ENCODE results near the gene ACTL7B.
"Not testable (repeated sequence)": the region's sequence is repeated elsewhere in the genome, so short reads cannot be mapped to it uniquely, and the experiment has no call there.

Gene ACTL7B

DNA sequence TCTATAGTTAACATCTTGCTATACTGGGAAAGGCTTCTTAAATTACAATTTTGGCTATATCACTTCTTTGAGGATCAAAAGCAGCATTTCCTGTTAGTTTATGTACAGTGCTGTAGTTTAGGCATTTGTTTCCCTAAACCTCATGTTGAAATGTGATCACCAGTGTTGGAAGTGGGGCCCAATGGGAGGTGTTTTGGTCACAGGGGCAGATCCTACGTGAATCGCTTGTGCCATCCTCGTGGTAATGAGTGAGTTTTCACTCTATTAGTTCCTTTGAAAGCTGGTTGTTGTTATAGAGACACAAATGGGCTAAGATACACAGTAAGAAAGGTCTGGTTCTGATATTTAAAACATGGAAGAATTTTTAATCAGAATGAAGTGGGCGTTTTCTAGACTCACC, 12.0 kb upstream of the ACTL7B start:
- no peak for DNase-seq

DNA sequence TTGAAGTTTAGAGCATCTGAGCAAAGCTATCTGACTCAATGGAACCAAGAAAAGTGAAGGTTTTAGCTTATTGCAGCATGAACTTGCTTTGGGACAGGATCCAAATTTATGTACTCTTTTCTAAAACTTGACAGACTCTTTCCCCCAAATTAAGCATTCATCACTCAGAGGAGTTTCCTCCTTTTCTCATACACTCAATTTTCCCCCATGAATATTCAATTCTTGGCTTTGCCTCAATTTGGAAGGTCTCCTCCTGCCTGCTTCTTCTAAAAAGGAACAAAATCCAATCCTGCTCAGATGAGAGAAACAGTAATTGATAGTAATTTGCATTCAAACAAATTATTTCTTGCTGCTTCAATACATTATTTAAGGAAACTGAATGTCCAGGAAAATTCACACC, 11.3 kb upstream of the ACTL7B start:
- no peak for DNase-seq

DNA sequence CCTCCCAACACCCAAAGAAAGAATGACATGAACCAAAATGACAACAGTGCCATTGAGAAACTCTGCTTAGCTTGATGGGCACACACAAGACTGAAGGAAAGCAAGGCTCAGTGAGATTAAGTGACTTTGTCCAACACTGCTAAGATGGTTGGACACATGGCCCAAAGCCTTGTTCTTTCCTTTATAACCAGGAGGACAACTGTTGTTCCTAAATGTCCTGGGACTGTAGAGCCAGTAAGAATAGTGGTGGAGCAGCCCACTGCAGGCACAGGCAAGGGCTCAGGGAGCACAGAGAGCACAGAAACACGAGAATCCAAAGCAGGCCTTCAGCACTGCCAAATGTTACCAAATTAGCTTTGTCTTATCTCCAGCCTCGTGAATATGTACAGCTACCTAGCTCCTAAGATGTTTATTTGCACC, 10.2 kb upstream of the ACTL7B start:
- no peak for DNase-seq

DNA sequence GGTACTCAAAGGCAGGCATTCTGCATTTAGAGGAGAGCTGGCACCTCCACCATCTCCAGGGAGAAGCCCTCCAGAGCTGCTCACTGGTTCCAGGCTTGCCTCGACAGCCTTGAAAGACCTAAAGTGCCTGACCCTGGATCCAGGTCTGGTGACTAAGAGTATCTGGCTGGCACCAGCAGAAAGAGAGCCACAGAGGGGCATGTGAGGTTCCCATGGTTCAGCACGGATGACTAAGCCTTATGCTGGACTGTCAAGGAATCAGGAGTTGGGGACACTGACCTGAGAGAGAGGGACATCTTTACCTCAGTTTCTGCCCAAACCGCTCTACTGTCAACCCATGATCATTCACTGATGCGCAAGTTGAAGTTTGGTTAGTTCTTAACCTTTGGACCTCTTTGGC, 9.3 kb upstream of the ACTL7B start:
- no peak for DNase-seq

DNA sequence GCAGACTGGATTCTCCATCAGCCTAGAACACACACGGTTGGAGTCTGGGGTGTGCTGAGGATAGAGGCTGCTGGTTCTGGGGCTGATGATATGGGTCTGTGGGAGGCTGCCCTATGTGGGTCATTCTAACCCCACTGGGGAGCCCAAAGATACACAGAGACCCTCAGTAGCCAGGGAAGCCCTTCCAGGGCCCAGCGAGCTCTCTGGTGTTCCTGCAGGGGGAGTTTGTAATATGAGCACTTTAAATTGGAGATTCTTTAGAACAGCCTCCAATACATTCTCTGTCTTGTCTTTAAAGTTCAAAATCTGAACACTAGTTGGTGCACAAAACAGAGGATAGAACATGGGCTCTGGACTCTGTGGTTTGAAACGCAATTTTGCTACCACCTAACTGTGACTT, 8.7 kb upstream of the ACTL7B start:
- no peak for DNase-seq

DNA sequence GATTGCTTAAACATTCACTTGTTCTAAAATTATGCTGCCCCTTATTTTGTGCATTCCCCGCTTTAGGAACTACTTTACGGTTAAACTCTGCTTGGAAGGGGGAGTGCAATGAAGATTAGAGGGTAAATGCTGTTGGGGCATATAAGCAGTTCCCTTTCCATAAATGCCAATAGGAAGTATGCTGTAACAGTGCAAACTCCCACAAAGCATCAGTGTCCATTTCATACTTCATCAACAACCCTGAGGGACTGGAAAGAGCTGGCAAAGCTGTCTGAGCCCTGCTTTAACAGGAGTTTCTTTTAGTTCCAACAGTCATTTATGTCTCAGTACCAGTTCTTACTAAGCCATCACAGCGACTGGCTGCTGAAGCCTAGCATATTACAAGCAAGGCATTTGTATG, 8.1 kb upstream of the ACTL7B start:
- no peak for DNase-seq

DNA sequence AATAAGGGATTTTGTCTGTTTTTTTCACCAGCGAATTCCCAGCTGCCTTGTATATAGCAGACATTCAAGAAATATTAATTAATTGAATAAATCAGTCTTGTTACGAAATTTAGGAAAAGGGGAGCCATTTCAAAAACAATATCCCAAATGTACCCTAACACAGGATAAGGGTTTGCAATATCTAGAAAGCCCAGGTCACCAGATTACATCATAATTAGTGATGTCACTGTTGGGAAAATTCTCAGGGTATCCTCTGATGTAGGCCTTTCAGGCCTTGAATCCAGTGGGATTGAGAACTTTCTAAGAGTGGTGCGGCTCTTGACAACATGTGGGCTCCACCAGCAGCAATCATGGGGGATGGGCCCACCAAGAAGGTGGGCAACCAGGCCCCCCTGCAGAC, 6.2 kb upstream of the ACTL7B start, which contains the start of gene ACTL7A:
TSS of gene ACTL7A (plus strand) at position 270 of the 400 bp plus-strand sequence. CDS start at position 327, 57 bp downstream.
- no peak for DNase-seq

DNA sequence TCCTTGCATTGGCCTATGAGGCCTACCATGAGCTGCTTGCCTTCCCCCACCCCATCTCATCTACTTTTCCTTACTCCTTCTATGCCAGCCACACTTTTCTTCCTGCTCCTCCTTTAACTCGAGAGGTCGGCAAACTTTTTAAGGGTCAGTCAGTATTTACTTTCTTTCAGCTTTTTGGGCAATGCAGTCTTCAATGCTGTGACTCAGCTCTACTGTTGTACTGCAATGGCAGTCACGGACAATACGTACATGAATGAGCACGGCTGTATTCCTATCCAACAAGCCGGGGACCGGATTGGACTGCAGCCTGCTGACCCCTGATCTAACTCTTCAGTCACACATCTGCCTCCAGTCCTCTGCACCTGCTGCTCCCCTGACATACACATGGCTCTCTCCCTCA, 5.7 kb upstream of the ACTL7B start:
- DNase-seq = no peak

DNA sequence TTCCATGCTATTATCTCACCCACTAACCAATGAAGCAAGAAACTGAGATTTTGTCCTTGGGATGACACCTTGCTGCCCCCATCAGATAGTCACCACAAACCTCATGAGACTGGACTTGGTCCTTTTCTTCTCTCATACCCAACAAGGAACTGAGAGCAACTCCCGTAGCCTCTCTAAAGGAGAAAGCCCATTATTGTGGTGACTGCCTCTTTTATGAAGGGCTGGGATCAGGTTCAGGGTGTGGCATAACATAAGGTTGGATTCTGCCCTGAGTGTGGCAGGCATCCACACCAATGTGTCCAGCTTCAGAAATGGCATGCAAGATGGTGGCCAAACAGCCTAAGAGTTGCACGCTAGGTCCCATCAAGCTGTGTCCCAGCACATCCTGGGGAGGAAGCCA, 5.0 kb upstream of the ACTL7B start:
- DNase-seq = no peak

DNA sequence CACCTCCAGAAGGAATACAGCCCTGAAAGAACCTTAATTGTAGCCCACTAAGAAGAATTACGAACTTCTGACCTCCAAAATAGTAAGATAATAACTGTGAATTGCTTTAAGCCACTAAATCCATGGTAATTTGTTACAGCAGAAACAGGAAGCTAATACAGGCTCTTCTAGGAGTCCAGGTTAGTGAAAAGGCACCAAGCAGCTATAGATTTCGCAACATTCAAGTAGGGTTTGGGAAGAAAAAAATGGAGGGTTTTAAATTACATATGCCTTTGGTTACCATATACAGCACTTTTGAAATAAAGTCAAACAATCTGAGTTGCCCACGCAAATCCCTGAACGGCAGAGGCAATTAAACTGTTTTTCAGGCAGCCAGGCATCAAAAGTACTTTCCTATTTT, 4.6 kb upstream of the ACTL7B start:
- no peak for DNase-seq

DNA sequence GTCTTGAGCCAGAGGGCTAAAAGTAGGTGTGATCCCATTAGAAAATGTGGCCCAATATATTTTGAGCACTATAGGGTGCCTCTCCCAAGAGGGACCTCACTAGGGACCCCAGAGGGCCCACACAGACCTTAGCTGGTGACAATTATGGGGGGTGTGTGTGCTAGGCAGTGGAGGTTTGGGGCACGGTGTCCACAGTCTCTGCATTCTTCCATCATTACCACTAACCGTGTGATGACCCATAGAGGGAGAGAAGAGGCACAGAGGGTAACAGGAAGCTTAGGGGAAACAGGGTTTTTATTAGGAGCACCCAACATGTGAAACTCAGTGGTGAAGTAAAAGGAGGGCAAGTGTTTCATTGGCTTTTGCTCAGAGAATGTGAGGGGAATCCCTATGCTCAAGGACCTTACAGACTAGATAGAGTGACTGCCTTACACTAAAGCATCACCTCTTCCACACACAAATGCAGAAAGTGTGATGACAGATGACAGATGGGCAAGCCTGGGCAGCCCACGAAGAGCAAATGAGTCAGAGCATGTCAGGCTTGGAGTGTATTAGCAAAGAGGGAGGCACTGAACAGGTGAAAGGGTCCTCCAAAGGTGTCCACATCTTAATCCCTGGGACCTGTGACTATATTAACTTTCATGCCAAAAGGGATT, 3.8 kb upstream of the ACTL7B start:
- no peak for DNase-seq

DNA sequence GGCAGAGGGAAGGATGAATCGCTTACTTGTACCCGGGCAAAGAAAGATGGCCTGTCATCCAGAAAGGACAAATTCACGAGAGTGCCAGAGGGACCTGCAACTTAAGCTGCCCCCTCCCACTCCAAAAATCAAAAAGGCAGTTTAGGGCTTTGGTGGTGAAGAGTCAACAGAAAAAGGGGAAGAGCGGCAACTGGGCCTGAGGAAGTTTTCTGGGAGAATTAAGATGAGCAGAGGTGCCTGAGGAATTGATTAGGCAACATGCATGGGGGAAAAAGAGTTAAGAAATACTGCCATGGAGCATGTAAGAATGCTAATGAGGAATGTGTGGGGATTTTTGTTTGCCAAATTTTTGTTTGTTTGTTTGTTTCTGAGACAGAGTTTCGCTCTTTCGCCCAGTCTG, 1.8 kb upstream of the ACTL7B start:
- DNase-seq = no peak

DNA sequence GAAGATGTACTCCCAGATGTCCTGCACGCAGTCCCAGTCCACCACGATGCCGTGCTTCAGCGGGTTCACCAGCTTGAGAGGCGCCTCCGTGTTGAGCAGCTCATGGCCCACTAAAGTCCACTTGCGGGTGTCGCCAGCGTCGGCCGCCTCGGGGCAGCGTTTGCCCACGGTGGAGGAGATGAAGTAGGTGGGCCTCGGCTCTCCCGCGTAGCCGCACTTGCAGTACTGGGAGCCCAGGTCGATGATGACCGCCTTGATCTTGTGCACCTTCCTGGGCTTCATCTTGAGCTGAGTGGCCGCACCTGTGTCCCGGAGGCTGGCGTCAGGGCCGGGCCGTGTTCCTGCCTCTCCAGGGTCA, 278 bp downstream of the ACTL7B start:
- no peak for DNase-seq

DNA sequence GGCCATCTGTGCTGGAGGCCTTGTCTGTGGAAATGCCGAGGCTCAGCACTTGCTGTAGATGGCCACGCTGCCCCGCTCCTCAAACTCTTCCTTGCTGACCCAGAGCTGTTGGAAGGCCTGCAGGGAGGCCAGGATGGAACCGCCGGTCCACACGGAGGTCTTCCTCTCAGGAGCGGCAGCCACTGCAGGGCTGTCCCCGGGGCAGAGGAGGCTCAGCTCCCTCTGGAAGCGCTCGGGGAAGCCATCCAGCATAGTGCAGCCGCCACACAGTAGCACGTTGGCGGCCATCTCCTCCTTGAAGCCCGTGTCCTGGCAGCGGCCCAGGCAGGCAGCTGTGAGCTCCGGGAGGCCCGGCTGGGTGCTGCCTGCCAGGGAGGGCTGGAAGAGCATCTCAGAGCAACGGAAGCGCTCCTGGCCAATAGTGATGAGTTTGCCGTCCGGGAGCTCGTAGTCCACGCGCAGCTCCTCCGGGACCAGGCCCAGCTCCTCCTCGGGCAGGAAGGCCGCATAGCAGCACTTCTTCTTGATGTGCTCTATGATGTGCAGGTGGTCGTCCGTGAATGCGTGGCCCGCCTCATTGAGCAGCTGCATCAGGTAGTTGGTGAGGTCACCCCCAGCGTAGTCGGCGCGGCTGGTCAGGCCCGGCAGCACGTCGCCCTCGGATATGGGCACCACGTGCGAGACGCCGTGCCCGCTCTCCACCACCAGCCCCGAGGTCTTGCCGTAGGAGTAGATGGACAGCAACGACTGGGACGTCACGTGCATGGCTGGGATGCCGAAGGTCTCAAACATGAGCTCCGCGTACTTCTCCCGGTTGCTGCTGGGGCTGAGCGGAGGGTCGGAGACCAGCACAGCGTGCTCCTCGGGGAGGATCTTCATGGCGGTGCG, 901 bp downstream of the ACTL7B start:
- no peak for DNase-seq

DNA sequence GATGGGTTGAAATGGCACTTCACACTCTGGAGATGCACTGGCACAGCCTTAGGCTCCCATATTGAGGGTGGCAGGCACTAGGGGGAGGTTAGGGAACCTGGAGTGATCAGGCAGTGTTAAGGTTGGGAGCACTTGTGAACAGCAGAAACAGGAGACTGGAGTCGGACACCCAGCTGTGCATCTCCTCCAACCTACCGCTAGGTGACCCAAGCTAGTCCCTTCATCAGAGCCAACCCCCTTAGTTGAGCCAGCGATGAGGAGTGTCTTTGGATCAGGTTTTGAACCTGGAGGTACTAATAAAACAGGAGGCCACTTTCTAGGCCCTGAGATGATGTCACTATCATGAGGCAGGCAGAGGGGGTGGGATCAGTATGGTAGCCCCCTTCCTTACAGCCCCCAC, 1.7 kb downstream of the ACTL7B start:
- no peak for DNase-seq

DNA sequence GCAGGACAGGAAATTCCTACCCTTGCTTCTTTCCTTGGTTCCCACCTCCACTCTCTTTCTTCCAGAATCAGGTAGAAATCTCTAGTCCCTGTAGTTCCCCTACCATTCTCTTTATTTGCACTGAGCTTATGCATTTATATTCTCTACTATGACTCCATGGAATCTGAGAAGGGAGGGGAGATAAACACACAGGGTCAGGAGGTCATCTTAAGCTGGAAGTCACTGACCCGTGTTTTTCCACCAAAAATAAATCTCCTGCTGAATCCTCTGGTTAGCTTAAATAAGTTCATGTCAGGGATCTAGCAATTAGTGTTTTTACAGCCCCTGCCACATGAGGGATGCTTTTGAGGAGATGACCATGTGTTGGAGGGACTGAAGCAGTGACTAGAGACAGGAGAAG, 3.7 kb downstream of the ACTL7B start:
- DNase-seq = no peak

DNA sequence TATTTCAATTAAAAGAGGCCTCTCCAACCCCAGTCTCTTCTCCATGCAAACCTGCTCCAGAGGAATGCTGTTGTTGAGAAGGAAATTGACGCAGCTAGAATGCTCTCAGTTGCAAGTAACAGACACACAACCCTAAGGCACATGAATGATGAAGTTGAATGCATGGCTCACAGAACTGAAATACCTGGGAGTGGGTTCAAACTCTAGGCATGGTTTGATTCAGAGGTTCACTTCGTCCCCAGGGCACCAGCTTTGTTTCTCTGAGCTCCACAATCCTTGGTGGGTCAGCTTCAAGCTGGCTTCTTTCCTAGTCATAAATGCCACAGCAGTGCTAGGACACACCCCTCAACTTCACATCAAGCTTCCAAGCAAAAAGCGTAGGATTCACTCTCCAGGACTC, 4.6 kb downstream of the ACTL7B start:
- DNase-seq = no peak

DNA sequence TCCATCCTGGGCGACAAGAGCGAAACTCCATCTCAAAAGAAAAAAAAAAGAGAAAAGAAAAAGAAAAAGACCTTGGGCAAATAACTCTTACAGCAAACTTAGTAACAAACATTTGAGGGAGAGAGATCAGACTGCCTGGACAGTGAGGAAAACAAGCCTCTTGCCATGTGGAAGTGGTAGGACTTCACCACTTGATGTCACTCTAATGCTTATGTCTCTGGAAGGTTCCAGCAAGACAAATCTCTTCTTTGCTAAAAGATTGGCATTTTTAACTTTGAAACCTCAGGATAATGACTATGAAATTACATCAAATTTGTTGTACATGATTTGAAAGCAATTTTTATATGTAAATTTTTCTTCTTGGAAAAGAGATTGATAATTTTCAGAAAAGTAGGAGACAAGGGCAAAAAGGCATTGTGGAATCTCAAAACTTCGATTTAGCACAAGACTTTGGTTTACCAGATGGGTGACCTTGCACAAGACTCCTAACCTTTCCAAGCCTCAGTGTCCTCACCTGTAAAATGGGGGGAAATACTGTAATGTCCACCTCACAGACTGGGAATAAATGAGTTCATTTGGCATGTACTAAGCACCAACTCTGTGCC, 5.4 kb downstream of the ACTL7B start:
- no peak for DNase-seq

DNA sequence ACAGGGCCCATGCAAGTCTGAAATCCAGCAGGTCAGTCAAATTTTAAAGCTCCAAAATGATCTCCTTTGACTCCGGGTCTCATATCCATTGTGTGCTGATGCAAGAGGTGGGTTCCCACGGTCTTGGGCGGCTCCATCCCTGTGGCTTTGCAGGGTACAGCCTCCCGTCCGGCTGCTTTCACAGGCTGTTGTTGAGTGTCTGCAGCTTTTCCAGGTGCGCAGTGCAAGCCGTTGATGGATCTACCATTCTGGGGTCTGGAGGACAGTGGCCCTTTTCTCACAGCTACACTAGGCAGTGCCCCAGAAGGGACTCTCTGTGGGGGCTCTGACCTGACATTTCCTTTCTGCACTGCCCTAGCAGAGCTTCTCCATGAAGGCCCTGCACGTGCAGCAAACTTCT, 7.5 kb downstream of the ACTL7B start:
- not testable (repeated sequence) for DNase-seq

DNA sequence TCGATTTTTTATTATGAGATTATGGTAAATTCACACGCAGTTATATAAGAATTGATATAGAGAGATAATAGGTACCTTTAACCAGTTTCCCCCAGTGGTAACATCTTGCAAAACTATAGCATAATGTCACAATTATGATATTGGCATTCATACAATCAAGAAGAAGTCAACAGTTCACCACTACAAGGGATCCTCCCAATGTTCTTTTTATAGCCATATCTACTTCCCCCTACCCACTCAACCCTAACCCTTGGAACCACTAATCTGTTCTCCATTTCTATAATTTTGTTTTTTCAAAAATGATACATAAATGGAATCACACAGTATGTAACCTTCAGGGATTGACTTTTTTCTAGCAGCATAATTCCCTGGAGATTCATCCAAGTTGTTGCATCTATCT, 9.8 kb downstream of the ACTL7B start:
- no peak for DNase-seq

DNA sequence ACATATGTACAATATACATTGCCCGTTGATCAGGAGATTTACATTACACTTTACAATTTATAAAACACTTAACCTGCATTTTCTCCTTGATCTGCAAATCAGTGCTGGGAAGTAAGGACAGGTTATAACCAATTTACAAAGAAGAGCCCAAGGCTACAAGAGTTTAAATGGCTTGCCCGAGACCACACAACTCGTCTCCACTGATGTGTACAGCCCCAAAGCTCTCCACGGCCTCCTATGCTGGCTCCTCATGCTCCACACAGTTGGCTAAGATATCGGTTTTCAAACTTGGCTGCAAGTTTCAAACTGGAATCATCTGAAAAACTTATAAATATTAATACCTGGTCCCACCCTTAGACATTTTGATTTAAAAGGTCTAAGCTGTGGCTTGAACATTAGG, 10.3 kb downstream of the ACTL7B start:
- DNase-seq = no peak

DNA sequence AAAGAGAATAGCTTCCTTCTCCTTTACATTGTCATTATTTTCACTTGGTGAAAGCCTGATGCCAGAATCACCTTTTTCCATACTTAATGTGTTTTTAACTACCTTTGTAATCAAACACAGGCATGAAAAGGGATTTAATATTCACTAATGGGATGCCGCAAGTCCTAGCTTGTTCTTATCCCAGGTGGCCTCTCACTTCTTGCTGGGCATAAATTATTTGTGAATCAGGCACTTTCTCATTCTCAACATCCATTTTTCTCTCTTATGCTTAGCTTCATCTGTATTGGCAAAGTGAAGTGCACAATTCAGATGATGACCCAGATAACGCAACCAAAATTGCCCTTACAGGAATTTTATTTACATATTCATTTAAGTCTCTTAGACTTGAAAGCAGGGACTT, 10.9 kb downstream of the ACTL7B start:
- no peak for DNase-seq

DNA sequence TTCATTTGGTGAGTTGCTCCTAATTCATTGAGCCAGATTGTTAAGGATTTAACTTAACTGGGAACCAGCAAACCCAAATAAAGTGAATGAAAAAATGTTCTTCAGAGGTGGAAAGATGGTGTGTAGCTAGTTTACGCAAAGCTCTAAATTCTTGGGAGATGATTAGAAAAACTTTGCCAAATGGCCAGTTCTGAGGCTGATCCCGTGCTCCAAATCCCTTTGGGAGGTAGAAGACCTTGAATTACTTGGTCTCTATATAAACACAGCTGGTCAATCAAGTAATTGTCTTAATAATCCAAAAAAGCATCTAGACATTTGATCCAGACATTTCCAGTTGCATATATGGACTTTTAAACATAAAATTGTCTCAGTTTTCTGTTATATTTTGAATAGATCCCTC, 11.4 kb downstream of the ACTL7B start:
- DNase-seq = no peak

DNA sequence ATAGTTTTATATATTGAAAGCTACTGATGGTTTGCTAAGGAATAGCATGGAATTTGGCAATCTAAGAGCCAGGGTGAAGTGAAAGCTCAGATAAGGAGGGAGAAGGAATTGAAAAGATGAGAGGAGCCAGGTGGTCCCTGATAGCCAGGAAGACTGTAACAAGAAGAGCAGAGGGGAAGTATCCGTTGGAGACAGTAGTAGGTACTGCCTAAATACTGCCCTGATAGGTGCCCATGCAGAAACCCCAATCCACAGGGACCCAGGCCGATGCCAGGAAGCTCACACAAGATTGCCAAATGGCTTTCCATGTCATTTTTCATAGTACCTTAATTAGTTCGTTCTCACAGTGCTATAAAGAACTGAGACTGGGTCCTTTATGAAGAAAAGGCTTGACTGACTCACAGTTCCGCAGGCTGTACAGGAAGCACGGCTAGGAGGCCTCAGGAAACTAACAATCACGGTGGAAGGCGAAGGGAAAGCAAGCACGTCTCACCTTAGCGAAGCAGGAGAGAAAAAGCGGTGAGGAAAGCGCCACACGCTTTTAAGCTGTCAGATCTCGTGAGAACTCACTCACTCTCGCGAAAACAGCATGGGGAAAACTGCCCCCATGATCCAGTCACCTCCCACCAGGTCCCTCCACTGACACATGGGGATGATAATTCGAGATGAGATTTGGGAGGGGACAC, 13.0 kb downstream of the ACTL7B start:
- peak in 1 of 2 donors; percentile 9 for DNase-seq
